CD14-positive monocyte (primary cell): ENCODE results near the gene MORF4L1. TPM values are rescaled to one million over a fixed set of nuclear protein-coding genes. Genes with fewer than 3 reads are reported as not detected.

ENCODE experiments used
- DNase-seq, 3 donors: peaks; one replicate each; pipeline ENCODE4 v3.0.0-alpha.2; 2011 to 2022
- H2AFZ ChIP-seq: 2 replicates; pipeline ENCODE4 v1.6.0; 2012; ENCODE audit warnings: mild to moderate bottlenecking, low read depth, low read length, inconsistent platforms; ENCODE audit not compliant: insufficient read depth, poor library complexity, severe bottlenecking
- H3K27ac ChIP-seq, 2 donors: 1 replicate in 1 of 2; 2 replicates in 1 of 2; pipeline ENCODE4 v1.5.1; 2012 to 2013; ENCODE audit warnings: low read length in 2 of 2, control low read depth in 1 of 2, inconsistent platforms in 1 of 2, low read depth in 1 of 2, mild to moderate bottlenecking in 1 of 2
- H3K27me3 ChIP-seq, 2 donors: one replicate each; pipeline versions ENCODE4 v1.6.0 to v1.6.1; 2011 to 2013; ENCODE audit warnings: low read length in 2 of 2; ENCODE audit not compliant: control insufficient read depth in 2 of 2, insufficient read depth in 2 of 2
- H3K36me3 ChIP-seq, 2 donors: replicated peaks in 1 of 2; 1 replicate in 1 of 2; 2 replicates in 1 of 2; pipeline versions ENCODE4 v1.5.1 to v1.6.1; 2012 to 2013; ENCODE audit warnings: low read length in 2 of 2, control low read depth in 1 of 2, inconsistent platforms in 1 of 2, mild to moderate bottlenecking in 1 of 2; ENCODE audit not compliant: insufficient read depth in 2 of 2, control insufficient read depth in 1 of 2
- H3K4me1 ChIP-seq, 2 donors: 1 replicate in 1 of 2; 2 replicates in 1 of 2; pipeline versions ENCODE4 v1.5.1 to v1.6.1; 2012 to 2013; ENCODE audit warnings: low read length in 2 of 2, control low read depth in 1 of 2, inconsistent platforms in 1 of 2, mild to moderate bottlenecking in 1 of 2, moderate library complexity in 1 of 2; ENCODE audit not compliant: insufficient read depth in 2 of 2, control insufficient read depth in 1 of 2
- H3K4me2 ChIP-seq: replicated peaks from 2 replicates; pipeline ENCODE3; 2012; ENCODE audit warnings: low read length, moderate library complexity, mild to moderate bottlenecking; ENCODE audit not compliant: poor library complexity, severe bottlenecking; ENCODE audit errors: extremely low read depth
- H3K4me3 ChIP-seq, 3 experiments: fragments of 200-600 bp in 1 of 3; sonication (generic) in 1 of 3; replicated peaks in 1 of 3; 1 replicate in 2 of 3; 2 replicates in 1 of 3; pipeline ENCODE4 v1.5.1; 2011 to 2013; ENCODE audit warnings: low read length in 3 of 3, mild to moderate bottlenecking in 3 of 3, control low read depth in 2 of 3, low read depth in 2 of 3, inconsistent platforms in 1 of 3, moderate library complexity in 1 of 3
- H3K79me2 ChIP-seq: 2 replicates; pipeline ENCODE4 v1.6.0; 2012; ENCODE audit warnings: mild to moderate bottlenecking, control low read depth, inconsistent platforms, low read length, moderate library complexity; ENCODE audit not compliant: insufficient read depth
- H3K9ac ChIP-seq: 2 replicates; pipeline ENCODE4 v1.6.0; 2017; ENCODE audit warnings: low read length, mild to moderate bottlenecking; ENCODE audit not compliant: insufficient read depth, poor library complexity, severe bottlenecking
- H3K9me3 ChIP-seq, 2 donors: replicated peaks in 1 of 2; 1 replicate in 1 of 2; 2 replicates in 1 of 2; pipeline versions ENCODE4 v1.5.1 to v1.6.1; 2012 to 2013; ENCODE audit warnings: low read length in 2 of 2, control low read depth in 1 of 2; ENCODE audit not compliant: control insufficient read depth in 1 of 2, insufficient read depth in 1 of 2
- H4K20me1 ChIP-seq: 2 replicates; pipeline ENCODE4 v1.6.0; 2012; ENCODE audit warnings: mild to moderate bottlenecking, low read length, control low read depth, moderate library complexity; ENCODE audit not compliant: insufficient read depth
- H3K27ac Mint-ChIP-seq, 7 donors: one replicate each; pipeline ENCODE4 v1.8.0; 2020; ENCODE audit warnings: mild to moderate bottlenecking in 7 of 7, mixed read lengths in 7 of 7, moderate library complexity in 6 of 7, inconsistent platforms in 2 of 7
- H3K27me3 Mint-ChIP-seq, 3 donors: one replicate each; pipeline ENCODE4 v1.8.0; 2021 to 2022; ENCODE audit warnings: low read depth in 3 of 3, mild to moderate bottlenecking in 3 of 3, mixed read lengths in 3 of 3, moderate library complexity in 3 of 3, inconsistent platforms in 1 of 3
- H3K36me3 Mint-ChIP-seq, 2 donors: one replicate each; pipeline ENCODE4 v1.8.0; 2020; ENCODE audit warnings: mixed read lengths in 2 of 2, inconsistent platforms in 1 of 2, mild to moderate bottlenecking in 1 of 2
- H3K4me1 Mint-ChIP-seq: one replicate; pipeline ENCODE4 v1.8.0; 2020; ENCODE audit warnings: mild to moderate bottlenecking, mixed read lengths
- H3K4me3 Mint-ChIP-seq, 2 donors: one replicate each; pipeline ENCODE4 v1.8.0; 2020; ENCODE audit warnings: mild to moderate bottlenecking in 2 of 2, mixed read lengths in 2 of 2, moderate library complexity in 1 of 2
- H3K9me3 Mint-ChIP-seq, 7 donors: one replicate each; pipeline ENCODE4 v1.8.0; 2020 to 2022; ENCODE audit warnings: mixed read lengths in 7 of 7, mild to moderate bottlenecking in 6 of 7, moderate library complexity in 6 of 7, inconsistent platforms in 2 of 7
- CTCF ChIP-seq: fragments of 200-600 bp; IDR thresholded peaks from one replicate; pipeline ENCODE4 v1.8.0; 2022; ENCODE audit warnings: antibody characterized with exemption, mild to moderate bottlenecking
- WGBS: methylation state at CpG from one replicate; pipeline ENCODE4 v1.1.5; 2013; ENCODE audit warnings: missing lambda C conversion rate; ENCODE audit not compliant: insufficient coverage; 5-methylcytosine and 5-hydroxymethylcytosine counted together
- intact Hi-C, 2 donors: fragments of 100-400 bp; cut with micrococcal nuclease; formaldehyde crosslinking; loops; one replicate each; pipeline versions ENCODE4 v1.15.0 to v1.15.1; 2023
- polyA plus RNA-seq, 3 donors: library from polyadenylated mRNA; depleted of rRNA in 1 of 3; unstranded in 2 of 3; stranded (reverse) in 1 of 3; fragments of 300-500 nt in 2 of 3; fragments of >200 nt in 1 of 3; fragmentation: Illumina TruSeq in 2 of 3; gene quantifications; 1 replicate in 2 of 3; 2 replicates in 1 of 3; pipeline ENCODE4 v1.2.3, GENCODE V29; 2012 to 2021

Gene MORF4L1
- polyA plus RNA-seq, 3 donors: 191 to 242 (median 224) TPM

GRCh38 chr15:78921517-78921916 is 48.8 kb downstream of the MORF4L1 start:
- no peak for TF ChIP-seq CTCF
- WGBS: 70% methylated on average over 4 of the region's 6 CpGs
- Histone ChIP-seq H4K20me1 (peaks cover 61% of the 10 kb centered on the region), H2AFZ (no peak overlapping the region), H3K4me1 (peaks cover 33 to 41% of the 10 kb centered on the region in 2 donors), H3K27me3 (no peaks in the 10 kb centered on the region), H3K9me3 (no peaks in the 10 kb centered on the region), H3K4me2 (no peak overlapping the region), H3K79me2 (peaks cover 37% of the 10 kb centered on the region), H3K36me3 (peaks cover 56 to 78% of the 10 kb centered on the region in 2 donors), H3K9ac (no peak overlapping the region), H3K27ac (peak overlapping the region; percentile 24 to 70), H3K4me3 (no peak overlapping the region)
- H3K4me3 Mint-ChIP-seq: no peak overlapping the region
- H3K27ac Mint-ChIP-seq: peak overlapping the region in 6 of 7 donors; percentile 30 to 78 (median 67)
- no peaks in the 10 kb centered on the region for H3K27me3 Mint-ChIP-seq
- H3K9me3 Mint-ChIP-seq: peaks cover 0 to 4% (median 0%) of the 10 kb centered on the region in 7 donors
- intact Hi-C loops: no loop called here
- no peak for DNase-seq
- peaks cover 34% of the 10 kb centered on the region for H3K4me1 Mint-ChIP-seq
- peaks cover 69 to 83% of the 10 kb centered on the region in 2 donors for H3K36me3 Mint-ChIP-seq

GRCh38 chr15:78921940-78922339 is 49.2 kb downstream of the MORF4L1 start:
- WGBS: 78% methylated on average over 14 of the region's 14 CpGs
- Histone ChIP-seq H3K9ac (no peak overlapping the region), H3K27me3 (no peaks in the 10 kb centered on the region), H3K4me3 (no peak overlapping the region), H3K9me3 (no peaks in the 10 kb centered on the region), H3K36me3 (peaks cover 60 to 82% of the 10 kb centered on the region in 2 donors), H3K27ac (peak overlapping the region; percentile 24 to 70), H2AFZ (no peak overlapping the region), H3K79me2 (peaks cover 37% of the 10 kb centered on the region), H3K4me2 (no peak overlapping the region), H4K20me1 (peaks cover 66% of the 10 kb centered on the region), H3K4me1 (peaks cover 33 to 41% of the 10 kb centered on the region in 2 donors)
- peaks cover 34% of the 10 kb centered on the region for H3K4me1 Mint-ChIP-seq
- peak in 1 of 3 donors; percentile 28 for DNase-seq
- intact Hi-C loops: no loop called here
- no peak for TF ChIP-seq CTCF
- no peaks in the 10 kb centered on the region for H3K27me3 Mint-ChIP-seq
- H3K9me3 Mint-ChIP-seq: peaks cover 0 to 4% (median 0%) of the 10 kb centered on the region in 7 donors
- H3K36me3 Mint-ChIP-seq: peaks cover 70 to 84% of the 10 kb centered on the region in 2 donors
- no peak overlapping the region for H3K4me3 Mint-ChIP-seq
- peak overlapping the region in 5 of 7 donors; percentile 57 to 77 (median 63) for H3K27ac Mint-ChIP-seq
